Astrocyte (in vitro differentiated cells and primary cell): Measurements from ENCODE around the gene TMEM129. TPM values are rescaled to one million over a fixed set of nuclear protein-coding genes. Genes with fewer than 3 reads are reported as not detected.

Source experiments
- DNase-seq: peaks from one replicate; pipeline ENCODE4 v3.0.0-alpha.2; 2010; ENCODE audit warnings: low read depth
- FAIRE-seq: peaks from 2 replicates; lab custom pipeline; 2011; peaks lifted over from hg19 to GRCh38; lab: Jason Lieb, UNC
- H2AFZ ChIP-seq: 2 replicates; pipeline ENCODE4 v1.6.0; 2012; ENCODE audit warnings: low read depth, low read length, inconsistent platforms
- H3K27ac ChIP-seq: 2 replicates; pipeline ENCODE4 v1.5.1; 2011; ENCODE audit warnings: low read depth, low read length, inconsistent platforms
- H3K27me3 ChIP-seq: 2 replicates; pipeline ENCODE4 v1.6.0; 2011; ENCODE audit warnings: low read length, inconsistent platforms; ENCODE audit not compliant: insufficient read depth
- H3K36me3 ChIP-seq: 2 replicates; pipeline ENCODE4 v1.5.1; 2011; ENCODE audit warnings: low read length, inconsistent platforms; ENCODE audit not compliant: insufficient read depth
- H3K4me1 ChIP-seq: 2 replicates; pipeline ENCODE4 v1.5.1; 2011; ENCODE audit warnings: low read length, inconsistent platforms; ENCODE audit not compliant: insufficient read depth
- H3K4me2 ChIP-seq: 2 replicates; pipeline ENCODE4 v1.6.0; 2012; ENCODE audit warnings: low read length, inconsistent platforms
- H3K4me3 ChIP-seq: 2 replicates; pipeline ENCODE4 v1.5.1; 2011; ENCODE audit warnings: low read depth, mild to moderate bottlenecking, low read length, inconsistent platforms; ENCODE audit not compliant: insufficient read depth
- H3K79me2 ChIP-seq: 2 replicates; pipeline ENCODE4 v1.6.0; 2012; ENCODE audit warnings: mild to moderate bottlenecking, low read length, inconsistent platforms; ENCODE audit not compliant: insufficient read depth
- H3K9ac ChIP-seq: 2 replicates; pipeline ENCODE4 v1.6.0; 2012; ENCODE audit warnings: mild to moderate bottlenecking, low read length, inconsistent platforms
- H3K9me3 ChIP-seq: 2 replicates; pipeline ENCODE4 v1.5.1; 2012; ENCODE audit warnings: low read depth, mild to moderate bottlenecking, low read length, inconsistent platforms; ENCODE audit not compliant: insufficient read depth
- H4K20me1 ChIP-seq: 2 replicates; pipeline ENCODE4 v1.6.0; 2012; ENCODE audit warnings: low read length, inconsistent platforms; ENCODE audit not compliant: insufficient read depth
- H3K27ac Mint-ChIP-seq: one replicate; pipeline ENCODE4 v1.8.0; 2021; ENCODE audit warnings: mild to moderate bottlenecking, mixed read lengths; ENCODE audit not compliant: unreplicated experiment
- H3K27me3 Mint-ChIP-seq: one replicate; pipeline ENCODE4 v1.8.0; 2021; ENCODE audit warnings: low read depth, mixed read lengths; ENCODE audit not compliant: unreplicated experiment
- H3K36me3 Mint-ChIP-seq: one replicate; pipeline ENCODE4 v1.8.0; 2021; ENCODE audit warnings: low read depth, mixed read lengths; ENCODE audit not compliant: unreplicated experiment
- H3K4me1 Mint-ChIP-seq: one replicate; pipeline ENCODE4 v1.8.0; 2021; ENCODE audit warnings: low read depth, mixed read lengths; ENCODE audit not compliant: unreplicated experiment
- H3K4me3 Mint-ChIP-seq: one replicate; pipeline ENCODE4 v1.8.0; 2021; ENCODE audit warnings: mild to moderate bottlenecking, moderate library complexity, mixed read lengths; ENCODE audit not compliant: unreplicated experiment
- H3K9me3 Mint-ChIP-seq: one replicate; pipeline ENCODE4 v1.8.0; 2021; ENCODE audit warnings: mild to moderate bottlenecking, mixed read lengths; ENCODE audit not compliant: unreplicated experiment
- CTCF ChIP-seq: IDR thresholded peaks from 2 replicates; pipeline ENCODE4 v1.5.1; 2011; ENCODE audit warnings: low read depth, mild to moderate bottlenecking, inconsistent platforms, low read length, moderate library complexity; ENCODE audit not compliant: insufficient read depth
- EZH2 ChIP-seq: IDR thresholded peaks from 2 replicates; pipeline ENCODE4 v1.6.1; 2012; ENCODE audit warnings: mild to moderate bottlenecking, low read length, inconsistent platforms; ENCODE audit not compliant: insufficient read depth
- total RNA-seq: library from RNA; stranded (reverse); gene quantifications from 2 replicates; pipeline ENCODE4 v1.2.1, GENCODE V29; 2021

Gene TMEM129
- total RNA-seq, 1 donor from 2014 or later, result 26.8 TPM

- Mint-ChIP-seq H3K27ac (no peak overlapping the region), H3K36me3 (no peaks in the 10 kb centered on the region), H3K9me3 (no peaks in the 10 kb centered on the region), H3K27me3 (no peaks in the 10 kb centered on the region), H3K4me3 (no peak overlapping the region), H3K4me1 (no peaks in the 10 kb centered on the region)
- H3K9me3 ChIP-seq, result no peaks in the 10 kb centered on the region
- FAIRE-seq (no peak), DNase-seq (no peak)
- no peaks in the 10 kb centered on the region for H3K27me3 ChIP-seq
- TF ChIP-seq CTCF, result no peak
- TF ChIP-seq EZH2, result no peak
- no peaks in the 10 kb centered on the region for H4K20me1 ChIP-seq
- no peak overlapping the region for H3K4me2 ChIP-seq
- no peaks in the 10 kb centered on the region for H3K36me3 ChIP-seq
- no peaks in the 10 kb centered on the region for H3K79me2 ChIP-seq
- H3K4me3 ChIP-seq, result no peak overlapping the region
- no peak overlapping the region for H3K9ac ChIP-seq
- H3K4me1 ChIP-seq, result no peaks in the 10 kb centered on the region
- H2AFZ ChIP-seq, result no peak overlapping the region
- no peak overlapping the region for H3K27ac ChIP-seq
Measured at GRCh38 chr4:1752284-1753041, 31.3 kb upstream of the TMEM129 start.

- no peak overlapping the region for H3K27ac ChIP-seq
- TF ChIP-seq EZH2 (no peak), CTCF (no peak)
- H3K4me3 Mint-ChIP-seq, result no peak overlapping the region
- H3K4me2 ChIP-seq, result no peak overlapping the region
- H3K9ac ChIP-seq, result no peak overlapping the region
- H3K4me1 Mint-ChIP-seq, result no peaks in the 10 kb centered on the region
- no peaks in the 10 kb centered on the region for H3K27me3 ChIP-seq
- no peak overlapping the region for H2AFZ ChIP-seq
- H3K79me2 ChIP-seq, result no peaks in the 10 kb centered on the region
- no peaks in the 10 kb centered on the region for H3K9me3 Mint-ChIP-seq
- no peaks in the 10 kb centered on the region for H4K20me1 ChIP-seq
- no peak overlapping the region for H3K27ac Mint-ChIP-seq
- no peaks in the 10 kb centered on the region for H3K36me3 Mint-ChIP-seq
- H3K36me3 ChIP-seq, result no peaks in the 10 kb centered on the region
- no peaks in the 10 kb centered on the region for H3K9me3 ChIP-seq
- no peaks in the 10 kb centered on the region for H3K4me1 ChIP-seq
- H3K27me3 Mint-ChIP-seq, result no peaks in the 10 kb centered on the region
- no peak overlapping the region for H3K4me3 ChIP-seq
- FAIRE-seq, result no peak
- no peak for DNase-seq
Measured at GRCh38 chr4:1751919-1752283, 30.8 kb upstream of the TMEM129 start.

- Histone ChIP-seq H4K20me1 (no peaks in the 10 kb centered on the region), H3K9me3 (no peaks in the 10 kb centered on the region), H3K4me1 (no peaks in the 10 kb centered on the region), H3K79me2 (no peaks in the 10 kb centered on the region), H3K4me2 (no peak overlapping the region), H2AFZ (no peak overlapping the region), H3K27ac (no peak overlapping the region), H3K27me3 (no peaks in the 10 kb centered on the region), H3K36me3 (no peaks in the 10 kb centered on the region), H3K9ac (no peak overlapping the region), H3K4me3 (no peak overlapping the region)
- Mint-ChIP-seq H3K4me3 (no peak overlapping the region), H3K4me1 (no peaks in the 10 kb centered on the region), H3K36me3 (no peaks in the 10 kb centered on the region), H3K27ac (no peak overlapping the region), H3K9me3 (no peaks in the 10 kb centered on the region), H3K27me3 (no peaks in the 10 kb centered on the region)
- FAIRE-seq (no peak), DNase-seq (no peak)
- TF ChIP-seq EZH2 (no peak), CTCF (no peak)
Measured at GRCh38 chr4:1751155-1751918, 30.2 kb upstream of the TMEM129 start.
